Upper lobe of left lung (tissue), 6 donors: Measurements from ENCODE around the gene EFNA5. TPM values are rescaled to one million over a fixed set of nuclear protein-coding genes. Genes with fewer than 3 reads are reported as not detected.

Source experiments
- ATAC-seq, 2 donors: fragments of 200-7000 bp; cut with Tn5 transposase; one replicate each; pipeline ENCODE4 v1.9.1; 2022; ENCODE audit warnings: mild to moderate bottlenecking in 2 of 2, moderate library complexity in 2 of 2; ENCODE audit not compliant: low FRiP score in 2 of 2
- DNase-seq, 2 donors: peaks; one replicate each; pipeline ENCODE4 v3.0.0-alpha.2; 2019 to 2020
- H3K27ac ChIP-seq, 4 donors: fragments of 200-600 bp; sonication (generic); one replicate each; pipeline ENCODE4 v1.5.1; 2016 to 2019
- H3K27me3 ChIP-seq, 4 donors: fragments of 200-600 bp; sonication (generic); one replicate each; pipeline ENCODE4 v1.5.1; 2017 to 2019
- H3K36me3 ChIP-seq, 4 donors: fragments of 200-600 bp; sonication (generic); one replicate each; pipeline ENCODE4 v1.5.1; 2016 to 2019
- H3K4me1 ChIP-seq, 4 donors: fragments of 200-600 bp; sonication (generic); one replicate each; pipeline ENCODE4 v1.5.1; 2018 to 2019
- H3K4me3 ChIP-seq, 4 donors: fragments of 200-600 bp; sonication (generic); one replicate each; pipeline ENCODE4 v1.5.1; 2017 to 2019; ENCODE audit warnings: mild to moderate bottlenecking in 2 of 4, moderate library complexity in 1 of 4
- H3K9me3 ChIP-seq, 4 donors: fragments of 200-600 bp; sonication (generic); one replicate each; pipeline ENCODE4 v1.5.1; 2018 to 2019
- EP300 ChIP-seq, 4 donors: sonication (generic); formaldehyde crosslinking; IDR thresholded peaks; one replicate each; pipeline ENCODE4 v1.5.1; 2017; ENCODE audit warnings: antibody characterized with exemption in 4 of 4, control low read depth in 2 of 4
- POLR2A ChIP-seq, 4 donors: fragments of 450-650 bp; IDR thresholded peaks; one replicate each; pipeline ENCODE4 v1.5.1; 2016 to 2017; ENCODE audit warnings: antibody characterized with exemption in 4 of 4, mild to moderate bottlenecking in 2 of 4
- POLR2AphosphoS5 ChIP-seq, 2 donors: sonication (generic); formaldehyde crosslinking; IDR thresholded peaks; one replicate each; pipeline ENCODE4 v1.5.1; 2017; ENCODE audit warnings: antibody characterized with exemption in 2 of 2
- WGBS, 2 donors: methylation state at CpG; one replicate each; pipeline ENCODE4 v1.1.5; 2017 to 2018; 5-methylcytosine and 5-hydroxymethylcytosine counted together
- total RNA-seq, 6 donors: library from RNA; depleted of rRNA in 4 of 6; stranded (reverse); fragments of >200 nt in 4 of 6; gene quantifications; one replicate each; pipeline versions ENCODE4 v1.1.0 to v1.2.1, GENCODE V29; 2016 to 2021
- TF ChIP-seq, protein P1 (sequence below), 6 experiments: fragments of 450-650 bp in 4 of 6; fragments of 200-600 bp in 2 of 6; sonication (generic) in 2 of 6; IDR thresholded peaks; one replicate each; pipeline ENCODE4 v1.5.1; 2016 to 2019; ENCODE audit warnings: antibody characterized with exemption in 6 of 6
- donor health status: DM: no; HTN: no; CAD: no; lungs with moderate emphysema.
- donor health status: DM: no; HTN: yes; CAD: no; lungs with severe emphysema.

EFNA5 gene
- total RNA-seq, 6 donors from 2014 or later = 4.1 to 41.9 (median 7.3) TPM

DNA sequence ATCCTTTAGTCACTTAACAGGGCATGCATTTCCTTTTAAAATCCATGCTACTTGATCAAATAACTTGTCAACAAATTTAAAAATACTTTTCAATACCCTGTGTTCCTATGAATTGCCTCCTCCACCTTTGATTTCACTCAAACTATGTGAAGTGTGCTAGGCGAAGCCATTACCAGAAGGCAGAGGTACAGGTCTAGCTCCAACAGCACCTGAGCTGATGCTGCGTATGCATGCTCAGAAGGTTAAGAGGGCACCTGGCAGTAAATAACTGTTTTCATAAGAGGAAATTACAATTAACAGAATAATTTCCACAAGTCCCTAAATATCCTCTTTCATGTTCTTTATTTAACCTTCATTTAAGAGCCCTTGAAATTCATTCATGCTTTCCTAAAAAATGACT is 251.8 kb downstream of the EFNA5 start:
- H3K27ac ChIP-seq = no peak overlapping the region
- H3K9me3 ChIP-seq = no peaks in the 10 kb centered on the region
- WGBS, 2 donors = 70 to 71% methylated on average over 2 of the region's 2 CpGs
- ATAC-seq (peak in 1 of 2 donors; percentile 57), DNase-seq (no peak)
- no peak overlapping the region for H3K4me3 ChIP-seq
- TF ChIP-seq POLR2A (IDR thresholded peaks at IDR 0.05) (no peak), POLR2AphosphoS5 (IDR thresholded peaks at IDR 0.05) (no peak), EP300 (IDR thresholded peaks at IDR 0.05) (no peak)
- TF ChIP-seq, protein P1, sequence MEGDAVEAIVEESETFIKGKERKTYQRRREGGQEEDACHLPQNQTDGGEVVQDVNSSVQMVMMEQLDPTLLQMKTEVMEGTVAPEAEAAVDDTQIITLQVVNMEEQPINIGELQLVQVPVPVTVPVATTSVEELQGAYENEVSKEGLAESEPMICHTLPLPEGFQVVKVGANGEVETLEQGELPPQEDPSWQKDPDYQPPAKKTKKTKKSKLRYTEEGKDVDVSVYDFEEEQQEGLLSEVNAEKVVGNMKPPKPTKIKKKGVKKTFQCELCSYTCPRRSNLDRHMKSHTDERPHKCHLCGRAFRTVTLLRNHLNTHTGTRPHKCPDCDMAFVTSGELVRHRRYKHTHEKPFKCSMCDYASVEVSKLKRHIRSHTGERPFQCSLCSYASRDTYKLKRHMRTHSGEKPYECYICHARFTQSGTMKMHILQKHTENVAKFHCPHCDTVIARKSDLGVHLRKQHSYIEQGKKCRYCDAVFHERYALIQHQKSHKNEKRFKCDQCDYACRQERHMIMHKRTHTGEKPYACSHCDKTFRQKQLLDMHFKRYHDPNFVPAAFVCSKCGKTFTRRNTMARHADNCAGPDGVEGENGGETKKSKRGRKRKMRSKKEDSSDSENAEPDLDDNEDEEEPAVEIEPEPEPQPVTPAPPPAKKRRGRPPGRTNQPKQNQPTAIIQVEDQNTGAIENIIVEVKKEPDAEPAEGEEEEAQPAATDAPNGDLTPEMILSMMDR (IDR thresholded peaks at IDR 0.05) = no peak
- H3K27me3 ChIP-seq = no peaks in the 10 kb centered on the region
- H3K36me3 ChIP-seq = no peaks in the 10 kb centered on the region
- H3K4me1 ChIP-seq = no peaks in the 10 kb centered on the region

DNA sequence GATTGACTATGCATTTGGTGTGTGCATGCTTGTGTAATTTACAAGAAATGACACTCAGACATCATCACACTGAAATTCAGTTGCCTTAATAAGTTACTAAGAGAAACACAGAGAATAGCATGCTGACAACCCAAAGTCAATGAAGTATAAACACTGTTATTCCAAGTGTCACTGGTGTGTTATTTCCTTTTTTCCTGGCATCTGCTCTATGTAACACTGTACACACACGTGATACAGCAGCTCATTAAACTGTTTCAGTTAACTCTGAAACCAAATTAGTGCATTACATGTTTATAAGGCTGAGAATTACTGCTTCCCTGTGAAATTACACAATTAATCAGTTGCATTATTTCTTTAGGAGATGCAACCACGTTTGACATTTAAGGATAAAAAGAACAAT is 252.7 kb downstream of the EFNA5 start:
- no peak overlapping the region for H3K4me3 ChIP-seq
- no peaks in the 10 kb centered on the region for H3K27me3 ChIP-seq
- H3K4me1 ChIP-seq = no peaks in the 10 kb centered on the region
- ATAC-seq (no peak), DNase-seq (no peak)
- 31 to 35% methylated on average over 2 of the region's 2 CpGs for WGBS, 2 donors
- TF ChIP-seq, protein P1 (IDR thresholded peaks at IDR 0.05) = no peak
- no peak for TF ChIP-seq POLR2A (IDR thresholded peaks at IDR 0.05)
- TF ChIP-seq EP300 (IDR thresholded peaks at IDR 0.05) = no peak
- TF ChIP-seq POLR2AphosphoS5 (IDR thresholded peaks at IDR 0.05) = no peak
- H3K27ac ChIP-seq = no peak overlapping the region
- no peaks in the 10 kb centered on the region for H3K36me3 ChIP-seq
- H3K9me3 ChIP-seq = no peaks in the 10 kb centered on the region

DNA sequence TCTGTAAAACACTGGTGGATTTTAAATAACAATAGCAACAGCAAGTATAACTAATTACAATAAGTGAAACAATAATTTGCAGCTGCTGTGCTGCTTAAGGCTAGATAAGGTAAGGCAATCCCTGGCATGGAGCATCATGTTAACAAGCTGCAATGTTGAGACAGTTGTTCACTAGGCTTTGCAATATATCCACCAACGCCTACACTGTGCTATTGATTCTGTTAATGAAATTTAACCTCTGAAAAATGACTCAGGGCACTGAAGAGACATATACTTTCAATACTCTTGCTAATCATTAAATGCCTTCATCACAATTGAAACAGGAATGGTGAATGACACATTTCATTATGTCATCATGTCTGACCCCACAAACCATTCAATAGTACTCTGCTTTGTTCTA is 255.0 kb downstream of the EFNA5 start:
- Histone ChIP-seq H3K4me3 (no peak overlapping the region), H3K36me3 (no peaks in the 10 kb centered on the region), H3K27me3 (no peaks in the 10 kb centered on the region), H3K4me1 (no peaks in the 10 kb centered on the region), H3K9me3 (no peaks in the 10 kb centered on the region), H3K27ac (no peak overlapping the region)
- WGBS, 2 donors = 84 to 86% methylated on average over 1 of the region's 1 CpG
- TF ChIP-seq POLR2AphosphoS5 (IDR thresholded peaks at IDR 0.05) = no peak
- no peak for TF ChIP-seq EP300 (IDR thresholded peaks at IDR 0.05)
- TF ChIP-seq, protein P1 (IDR thresholded peaks at IDR 0.05) = no peak
- ATAC-seq (no peak), DNase-seq (no peak)

DNA sequence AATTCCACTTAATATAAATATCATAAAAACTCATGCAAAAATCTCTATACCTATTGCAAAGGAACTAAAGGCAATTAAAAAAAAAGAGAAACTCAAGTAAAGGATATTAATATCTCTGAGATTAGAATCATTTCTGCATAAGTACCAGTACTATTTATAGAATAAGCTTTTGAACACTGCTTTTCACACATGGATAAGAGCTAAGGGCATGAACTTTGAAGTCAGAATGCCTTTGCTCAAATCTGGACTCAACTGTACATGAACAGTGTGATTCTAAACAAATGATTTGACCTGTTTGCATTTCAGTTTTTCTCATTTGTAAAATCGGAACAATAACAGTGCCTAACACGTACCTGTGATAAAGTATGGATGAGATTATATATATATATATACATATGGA is 255.9 kb downstream of the EFNA5 start:
- Histone ChIP-seq H3K4me3 (no peak overlapping the region), H3K27me3 (no peaks in the 10 kb centered on the region), H3K36me3 (no peaks in the 10 kb centered on the region), H3K27ac (no peak overlapping the region), H3K9me3 (no peaks in the 10 kb centered on the region), H3K4me1 (no peaks in the 10 kb centered on the region)
- DNase-seq (no peak), ATAC-seq (no peak)
- WGBS, 2 donors = 79 to 87% methylated on average over 2 of the region's 2 CpGs
- no peak for TF ChIP-seq POLR2AphosphoS5 (IDR thresholded peaks at IDR 0.05)
- no peak for TF ChIP-seq EP300 (IDR thresholded peaks at IDR 0.05)
- TF ChIP-seq, protein P1 (IDR thresholded peaks at IDR 0.05) = no peak
- TF ChIP-seq POLR2A (IDR thresholded peaks at IDR 0.05) = no peak

DNA sequence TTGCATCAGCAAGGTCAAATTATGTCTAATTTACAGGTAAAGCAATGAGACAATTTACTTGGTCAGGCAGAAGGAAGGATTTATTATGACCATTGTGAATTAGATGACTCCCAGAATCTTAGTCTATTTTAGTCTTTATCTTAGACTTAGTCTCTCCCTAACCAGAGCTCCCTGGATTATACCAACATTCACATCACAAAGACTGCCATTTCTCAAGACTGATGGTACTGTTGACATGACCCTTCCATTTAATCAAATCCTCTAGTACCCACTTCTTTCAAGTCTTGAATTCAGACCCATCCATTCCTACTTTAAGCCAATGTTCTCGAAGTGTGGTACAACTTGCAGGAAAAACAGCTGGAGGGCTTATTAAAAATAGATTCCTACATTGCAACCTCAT is 257.0 kb downstream of the EFNA5 start:
- Histone ChIP-seq H3K4me1 (no peaks in the 10 kb centered on the region), H3K27ac (no peak overlapping the region), H3K4me3 (no peak overlapping the region), H3K36me3 (no peaks in the 10 kb centered on the region), H3K27me3 (no peaks in the 10 kb centered on the region), H3K9me3 (no peaks in the 10 kb centered on the region)
- DNase-seq = no peak
- TF ChIP-seq, protein P1 (IDR thresholded peaks at IDR 0.05) = no peak
- TF ChIP-seq POLR2AphosphoS5 (IDR thresholded peaks at IDR 0.05) (no peak), POLR2A (IDR thresholded peaks at IDR 0.05) (no peak), EP300 (IDR thresholded peaks at IDR 0.05) (no peak)
- ATAC-seq = no peak
- 83 to 88% methylated on average over 1 of the region's 1 CpG for WGBS, 2 donors
